A673 (cell line): Measurements from ENCODE around the gene ZNRF3. TPM values are rescaled to one million over a fixed set of nuclear protein-coding genes. Genes with fewer than 3 reads are reported as not detected.

Experiments
- BruUV-seq: library from RNA; stranded (reverse); fragments of 400-500 nt; replicated peaks from 2 replicates; lab custom pipeline; 2021; lab: Mats Ljungman, UMichigan
- CTCF ChIA-PET: fragments of 300-600 bp; sonication (Branson Sonifier 250); formaldehyde crosslinking; loops from one replicate; lab custom pipeline; 2022; ENCODE audit warnings: antibody characterized with exemption; lab: Charles Lee
- POLR2A ChIA-PET: fragments of 300-600 bp; sonication (Branson Sonifier 250); formaldehyde crosslinking; loops from one replicate; lab custom pipeline; 2022; ENCODE audit warnings: antibody characterized with exemption; ENCODE audit not compliant: low non-redundant PET; lab: Charles Lee
- DNase-seq: peaks from one replicate; pipeline ENCODE4 v3.0.0-alpha.2; 2015; ENCODE audit warnings: low spot score
- H3K27ac ChIP-seq: fragments of 200-600 bp; sonication (generic); 2 replicates; pipeline ENCODE4 v1.5.1; 2016; ENCODE audit warnings: mixed run types, low read depth, mild to moderate bottlenecking, mixed read lengths, antibody characterized with exemption, low read length; ENCODE audit not compliant: poor library complexity, severe bottlenecking
- H3K27me3 ChIP-seq: fragments of 200-600 bp; sonication (generic); replicated peaks from 2 replicates; pipeline ENCODE4 v1.6.1; 2017; ENCODE audit warnings: mixed run types, low read depth, mild to moderate bottlenecking, mixed read lengths, antibody characterized with exemption, low read length; ENCODE audit not compliant: insufficient read depth, poor library complexity
- H3K36me3 ChIP-seq: fragments of 200-600 bp; sonication (generic); 2 replicates; pipeline ENCODE4 v1.6.1; 2016; ENCODE audit warnings: mixed run types, mild to moderate bottlenecking, mixed read lengths, antibody characterized with exemption, low read length; ENCODE audit not compliant: insufficient read depth, poor library complexity, severe bottlenecking
- H3K4me1 ChIP-seq: fragments of 200-600 bp; sonication (generic); 2 replicates; pipeline ENCODE4 v1.6.1; 2017; ENCODE audit warnings: mixed run types, mild to moderate bottlenecking, mixed read lengths, antibody characterized with exemption, low read length; ENCODE audit not compliant: insufficient read depth, poor library complexity, severe bottlenecking
- H3K4me3 ChIP-seq: fragments of 200-600 bp; sonication (generic); 2 replicates; pipeline ENCODE4 v1.5.1; 2016; ENCODE audit warnings: low read depth, mixed run types, mild to moderate bottlenecking, mixed read lengths, low read length; ENCODE audit not compliant: poor library complexity, severe bottlenecking
- H3K9me3 ChIP-seq: fragments of 200-600 bp; sonication (generic); 2 replicates; pipeline ENCODE4 v1.6.1; 2016; ENCODE audit warnings: mixed run types, low read depth, mild to moderate bottlenecking, mixed read lengths, antibody characterized with exemption, low read length; ENCODE audit not compliant: poor library complexity, severe bottlenecking
- EZH2 ChIP-seq: fragments of 200-600 bp; sonication (generic); IDR thresholded peaks from 2 replicates; pipeline ENCODE4 v1.6.1; 2017; ENCODE audit warnings: borderline replicate concordance, low read depth, mild to moderate bottlenecking, mixed read lengths, antibody characterized with exemption, low read length; ENCODE audit not compliant: poor library complexity, severe bottlenecking
- intact Hi-C: fragments of 100-400 bp; cut with micrococcal nuclease; formaldehyde crosslinking; loops from one replicate; pipeline ENCODE4 v1.10.0; 2022; ENCODE audit not compliant: unreplicated experiment
- total RNA-seq: library from RNA; stranded (reverse); gene quantifications from 2 replicates; pipeline ENCODE4 v1.2.3, GENCODE V29; 2021
- TF ChIP-seq, protein P1 (sequence below): fragments of 300-800, 200-600 bp; sonication (generic); conservative IDR thresholded peaks from 2 replicates; pipeline ENCODE4 v1.5.1; 2017; ENCODE audit warnings: low read depth, mild to moderate bottlenecking, antibody characterized with exemption, low read length, moderate library complexity, mixed read lengths

ZNRF3 gene
- total RNA-seq, 1 experiment from 2014 or later = 11.9 TPM

DNA sequence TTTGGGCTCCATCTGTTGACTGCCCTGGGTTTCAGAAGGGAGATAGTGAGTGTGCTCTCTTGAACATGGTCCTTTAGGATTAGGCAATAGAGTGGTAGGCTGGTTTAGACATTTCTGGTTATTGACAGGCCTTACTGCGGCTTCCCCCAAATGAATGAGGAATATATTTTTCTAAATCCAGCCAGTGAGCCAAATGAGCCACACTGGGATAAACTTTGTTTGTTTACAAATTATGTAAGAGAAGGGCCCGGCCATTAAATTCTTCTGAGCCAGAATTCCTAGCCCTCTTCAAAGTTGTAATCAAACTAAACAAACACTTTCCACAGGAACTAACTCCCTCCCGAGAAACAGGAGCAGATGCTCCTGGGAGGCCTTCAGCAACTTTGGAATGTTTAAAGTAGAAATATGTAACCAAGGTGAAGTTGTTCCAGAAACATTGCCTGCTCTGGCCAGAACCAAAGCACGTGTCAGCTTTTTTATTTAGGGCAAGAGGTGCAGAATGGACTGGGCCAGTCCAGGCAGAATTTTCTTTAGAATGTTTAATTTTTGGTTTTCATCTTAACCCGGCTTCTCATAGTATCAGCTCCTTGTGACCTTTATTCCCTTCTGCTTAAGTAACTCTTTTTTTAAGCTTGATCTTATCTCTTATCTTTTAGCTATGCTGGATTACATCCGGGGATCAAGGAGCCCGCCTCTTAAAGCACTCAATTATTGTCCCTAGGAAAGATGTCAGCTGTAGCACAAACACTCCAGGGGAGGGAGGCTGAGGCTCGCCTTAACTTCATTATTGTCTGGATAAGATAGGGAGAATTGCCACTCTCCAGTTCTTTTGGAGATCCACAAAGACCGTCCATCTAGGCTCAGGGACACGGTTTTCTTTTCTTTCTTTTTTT is 28.7 kb downstream of the ZNRF3 start:
- no peaks in the 10 kb centered on the region for H3K36me3 ChIP-seq
- no peak overlapping the region for H3K4me3 ChIP-seq
- no peak overlapping the region for H3K27ac ChIP-seq
- intact Hi-C loops = no loop called here
- H3K4me1 ChIP-seq = peaks cover 11% of the 10 kb centered on the region
- H3K9me3 ChIP-seq = no peaks in the 10 kb centered on the region
- DNase-seq = no peak
- no TSS peak for BruUV-seq
- ChIA-PET POLR2A (no interaction called here), CTCF (interaction anchor here (0.7 to 1.2 kb wide), 2 partner anchors 13 to 333 kb away, joined by 3 read pairs; no protein-coding TSS in a partner anchor)
- H3K27me3 ChIP-seq = no peaks in the 10 kb centered on the region
- TF ChIP-seq, protein P1, sequence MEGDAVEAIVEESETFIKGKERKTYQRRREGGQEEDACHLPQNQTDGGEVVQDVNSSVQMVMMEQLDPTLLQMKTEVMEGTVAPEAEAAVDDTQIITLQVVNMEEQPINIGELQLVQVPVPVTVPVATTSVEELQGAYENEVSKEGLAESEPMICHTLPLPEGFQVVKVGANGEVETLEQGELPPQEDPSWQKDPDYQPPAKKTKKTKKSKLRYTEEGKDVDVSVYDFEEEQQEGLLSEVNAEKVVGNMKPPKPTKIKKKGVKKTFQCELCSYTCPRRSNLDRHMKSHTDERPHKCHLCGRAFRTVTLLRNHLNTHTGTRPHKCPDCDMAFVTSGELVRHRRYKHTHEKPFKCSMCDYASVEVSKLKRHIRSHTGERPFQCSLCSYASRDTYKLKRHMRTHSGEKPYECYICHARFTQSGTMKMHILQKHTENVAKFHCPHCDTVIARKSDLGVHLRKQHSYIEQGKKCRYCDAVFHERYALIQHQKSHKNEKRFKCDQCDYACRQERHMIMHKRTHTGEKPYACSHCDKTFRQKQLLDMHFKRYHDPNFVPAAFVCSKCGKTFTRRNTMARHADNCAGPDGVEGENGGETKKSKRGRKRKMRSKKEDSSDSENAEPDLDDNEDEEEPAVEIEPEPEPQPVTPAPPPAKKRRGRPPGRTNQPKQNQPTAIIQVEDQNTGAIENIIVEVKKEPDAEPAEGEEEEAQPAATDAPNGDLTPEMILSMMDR = no peak
- no peak for TF ChIP-seq EZH2

DNA sequence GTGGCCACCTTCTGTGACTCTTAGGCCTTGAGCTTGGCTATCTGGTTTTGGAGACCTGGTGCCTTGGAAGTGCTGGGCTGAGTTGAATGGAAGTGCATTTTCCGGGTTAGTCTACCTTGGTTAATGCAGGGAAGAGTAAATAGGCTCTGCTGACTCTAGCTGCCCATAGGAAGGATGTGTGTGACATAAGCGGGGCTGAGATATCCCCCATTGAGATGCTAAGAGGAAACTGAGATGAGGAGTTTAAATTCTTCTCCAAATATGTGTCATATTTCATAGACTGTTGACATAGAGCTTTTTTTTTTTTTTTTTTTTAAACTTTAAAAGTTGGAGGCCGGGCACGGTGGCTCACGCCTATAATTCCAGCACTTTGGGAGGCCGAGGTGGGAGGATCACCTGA is 30.8 kb downstream of the ZNRF3 start:
- intact Hi-C loops = no loop called here
- POLR2A ChIA-PET = interaction anchor here (1.0 kb wide), 1 partner anchor 10 kb away, joined by 3 read pairs; no protein-coding TSS in a partner anchor
- DNase-seq = no peak
- Histone ChIP-seq H3K27ac (no peak overlapping the region), H3K4me3 (no peak overlapping the region), H3K9me3 (no peaks in the 10 kb centered on the region), H3K36me3 (no peaks in the 10 kb centered on the region), H3K27me3 (no peaks in the 10 kb centered on the region), H3K4me1 (peaks cover 20% of the 10 kb centered on the region)
- CTCF ChIA-PET = no interaction called here
- no TSS peak for BruUV-seq
- TF ChIP-seq, protein P1 = no peak
- no peak for TF ChIP-seq EZH2

DNA sequence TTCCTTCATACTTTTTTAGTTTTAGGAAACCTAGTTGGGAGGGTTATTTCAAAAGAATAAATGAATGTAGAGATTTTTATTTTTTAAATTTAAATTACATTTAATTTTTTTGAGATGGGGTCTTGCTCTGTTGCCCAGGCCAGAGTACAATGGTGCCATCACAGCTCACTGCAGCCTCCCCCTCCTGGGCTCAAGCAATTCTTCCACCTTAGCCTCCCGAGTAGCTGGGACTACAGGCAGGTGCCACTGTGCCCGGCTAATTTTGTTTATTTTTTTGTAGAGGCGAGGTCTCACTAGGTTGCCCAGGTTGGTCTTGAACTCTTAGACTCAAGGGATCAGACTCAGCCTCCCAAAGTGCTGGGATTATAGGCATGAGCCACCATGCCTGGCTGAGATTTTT is 32.6 kb downstream of the ZNRF3 start:
- no peak for TF ChIP-seq EZH2
- TF ChIP-seq, protein P1 = no peak
- Histone ChIP-seq H3K9me3 (no peaks in the 10 kb centered on the region), H3K4me1 (peaks cover 20% of the 10 kb centered on the region), H3K4me3 (no peak overlapping the region), H3K27me3 (no peaks in the 10 kb centered on the region), H3K27ac (no peak overlapping the region), H3K36me3 (no peaks in the 10 kb centered on the region)
- POLR2A ChIA-PET = no interaction called here
- DNase-seq = no peak
- BruUV-seq = no TSS peak
- intact Hi-C loops = no loop called here
- CTCF ChIA-PET = no interaction called here
